Stimulated activated CD8-positive, alpha-beta memory T cell treated with anti-CD3 and anti-CD28 coated beads, Interleukin-7, amount 100 ng/mL, for 48 hours (primary cell): ENCODE results near the gene SNX6.
"Not testable (repeated sequence)": the region's sequence is repeated elsewhere in the genome, so short reads cannot be mapped to it uniquely, and the experiment has no call there.

Source experiments
- DNase-seq, 2 donors: peaks; one replicate each; pipeline ENCODE4 v3.0.0-alpha.2; 2020; ENCODE audit warnings: low read depth in 1 of 2; ENCODE audit errors: extremely low read depth in 1 of 2

The SNX6 gene

GRCh38 chr14:34640826-34641225 is 10.9 kb upstream of the SNX6 start:
- DNase-seq = no peak

GRCh38 chr14:34634360-34634771 is 4.4 kb upstream of the SNX6 start:
- not testable (repeated sequence) for DNase-seq

GRCh38 chr14:34633742-34634141 is 3.8 kb upstream of the SNX6 start:
- no peak for DNase-seq

GRCh38 chr14:34632411-34632978 is 2.5 kb upstream of the SNX6 start:
- no peak for DNase-seq

GRCh38 chr14:34629344-34629656 is 648 bp downstream of the SNX6 start:
- no peak for DNase-seq

GRCh38 chr14:34628681-34629135 is 1.2 kb downstream of the SNX6 start:
- DNase-seq = peak in 1 of 2 donors; percentile 9

- DNase-seq = no peak
Measured at GRCh38 chr14:34623506-34623905, 6.4 kb downstream of the SNX6 start.

- no peak for DNase-seq
Measured at GRCh38 chr14:34620839-34621238, 9.1 kb downstream of the SNX6 start.

GRCh38 chr14:34620115-34620514 is 9.8 kb downstream of the SNX6 start:
- no peak for DNase-seq

- DNase-seq = no peak
Measured at GRCh38 chr14:34619471-34619870, 10.5 kb downstream of the SNX6 start.

GRCh38 chr14:34616360-34616759 is 13.6 kb downstream of the SNX6 start:
- DNase-seq = no peak

GRCh38 chr14:34615507-34615906 is 14.4 kb downstream of the SNX6 start:
- no peak for DNase-seq

- no peak for DNase-seq
Measured at GRCh38 chr14:34614638-34615037, 15.3 kb downstream of the SNX6 start.

- DNase-seq = no peak
Measured at GRCh38 chr14:34610101-34610500, 19.8 kb downstream of the SNX6 start.

GRCh38 chr14:34605461-34605860 is 24.5 kb downstream of the SNX6 start:
- DNase-seq = no peak

- no peak for DNase-seq
Measured at GRCh38 chr14:34604995-34605394, 25.0 kb downstream of the SNX6 start.

GRCh38 chr14:34596891-34597290 is 33.1 kb downstream of the SNX6 start:
- DNase-seq = no peak

GRCh38 chr14:34593740-34594375 is 36.1 kb downstream of the SNX6 start:
- DNase-seq = no peak

- no peak for DNase-seq
Measured at GRCh38 chr14:34592623-34593022, 37.3 kb downstream of the SNX6 start.

GRCh38 chr14:34583525-34583924 is 46.4 kb downstream of the SNX6 start:
- DNase-seq = no peak

- DNase-seq = no peak
Measured at GRCh38 chr14:34582117-34582680, 47.7 kb downstream of the SNX6 start.

- DNase-seq = no peak
Measured at GRCh38 chr14:34580381-34580780, 49.6 kb downstream of the SNX6 start.

- no peak for DNase-seq
Measured at GRCh38 chr14:34571771-34572170, 58.2 kb downstream of the SNX6 start.
